Heart left ventricle (tissue), 13 donors: ENCODE results near the gene ZNF367.

Experiments
- POLR2A ChIP-seq, 2 donors: fragments of 450-650 bp; IDR thresholded peaks; one replicate each; pipeline ENCODE4 v1.6.1; 2017; ENCODE audit warnings: antibody characterized with exemption in 2 of 2, mild to moderate bottlenecking in 2 of 2, moderate library complexity in 2 of 2
- TF ChIP-seq, protein P1 (sequence below), 12 donors: fragments of 200-600 bp; sonication (generic) in 4 of 12; IDR thresholded peaks; one replicate each; pipeline versions ENCODE4 v1.5.0 to v1.8.0; 2018 to 2022; ENCODE audit warnings: antibody characterized with exemption in 12 of 12, mild to moderate bottlenecking in 5 of 12
- donor health status: ischemic (EF 13 %, LVEDD 7.1; RV severe dilation, severe dysfunction).
- donor health status: DM: no; HTN: yes; CAD: no.
- donor health status: DM: no; HTN: no; CAD: no.
- donor health status: ischemic (EF 25% LVEDD 6.9; RV normal size, moderate dysfunction).
- donor health status: ischemic (EF 25% LVEDD 5.7; RV mildly dilated, moderate dysfunction).
- donor health status: ischemic (EF 35%, LVEDD 5.7; RV mildly dilated, moderate dysfunction).
- donor health status: nonischemic (EF 11% LVEDD 7.7; RV severe dilation, severe dysfunction).
- donor health status: DM: yes; HTN: yes; CAD: no.
- donor health status: PGD.
- donor health status: ischemic (EF 29% LVEDD 5.4; RV normal size, mild dysfunction).
- donor health status: nonischemic (EF 23%, LVEDD 6.1; RV moderate dilation, normal function).

DNA sequence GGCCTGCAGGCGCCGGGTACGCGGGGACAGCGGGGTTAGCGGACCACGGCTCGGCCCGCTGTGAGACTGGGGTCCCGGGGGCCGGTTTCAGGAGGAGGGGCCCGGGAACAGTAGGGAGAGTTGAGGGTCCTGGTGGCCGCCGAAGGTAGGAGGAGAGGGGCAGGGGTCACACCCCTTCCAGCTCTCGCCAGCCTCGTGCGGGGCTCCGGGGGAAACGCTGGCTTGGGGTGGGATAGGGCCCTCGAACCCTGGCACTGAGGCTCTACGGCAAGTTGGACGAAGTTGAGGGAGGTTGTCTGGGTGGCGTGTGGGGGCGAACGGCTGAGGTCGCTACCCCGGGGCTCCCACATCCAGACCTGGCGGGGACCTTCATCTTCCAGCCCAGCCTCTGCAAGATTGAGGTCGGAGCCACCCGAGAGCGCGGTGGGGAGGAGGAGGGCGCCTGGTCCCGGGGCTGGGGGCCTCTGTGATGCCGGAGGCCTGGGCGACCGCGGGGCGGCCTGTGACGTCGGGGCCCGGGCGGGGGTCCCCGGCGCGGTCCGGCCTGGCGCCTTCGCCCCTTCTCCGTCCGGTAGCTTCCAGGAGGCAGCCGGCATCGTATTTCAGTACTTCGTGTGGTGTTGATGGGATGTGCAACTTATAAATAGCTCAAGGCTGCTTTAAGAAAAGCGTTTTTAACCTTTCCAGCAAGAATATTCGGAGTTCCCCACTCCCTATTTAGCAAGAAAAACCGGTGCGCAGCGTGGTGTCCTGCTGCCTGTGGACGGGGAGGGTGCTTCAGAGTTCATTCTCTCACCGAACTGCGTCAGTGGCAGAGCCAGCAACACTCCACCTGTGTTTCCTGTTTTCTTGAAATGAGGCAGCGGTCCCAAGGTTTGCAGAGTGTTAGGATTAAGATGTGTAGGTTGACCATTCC lies 32.7 kb upstream of the ZNF367 start:
- TF ChIP-seq, protein P1, sequence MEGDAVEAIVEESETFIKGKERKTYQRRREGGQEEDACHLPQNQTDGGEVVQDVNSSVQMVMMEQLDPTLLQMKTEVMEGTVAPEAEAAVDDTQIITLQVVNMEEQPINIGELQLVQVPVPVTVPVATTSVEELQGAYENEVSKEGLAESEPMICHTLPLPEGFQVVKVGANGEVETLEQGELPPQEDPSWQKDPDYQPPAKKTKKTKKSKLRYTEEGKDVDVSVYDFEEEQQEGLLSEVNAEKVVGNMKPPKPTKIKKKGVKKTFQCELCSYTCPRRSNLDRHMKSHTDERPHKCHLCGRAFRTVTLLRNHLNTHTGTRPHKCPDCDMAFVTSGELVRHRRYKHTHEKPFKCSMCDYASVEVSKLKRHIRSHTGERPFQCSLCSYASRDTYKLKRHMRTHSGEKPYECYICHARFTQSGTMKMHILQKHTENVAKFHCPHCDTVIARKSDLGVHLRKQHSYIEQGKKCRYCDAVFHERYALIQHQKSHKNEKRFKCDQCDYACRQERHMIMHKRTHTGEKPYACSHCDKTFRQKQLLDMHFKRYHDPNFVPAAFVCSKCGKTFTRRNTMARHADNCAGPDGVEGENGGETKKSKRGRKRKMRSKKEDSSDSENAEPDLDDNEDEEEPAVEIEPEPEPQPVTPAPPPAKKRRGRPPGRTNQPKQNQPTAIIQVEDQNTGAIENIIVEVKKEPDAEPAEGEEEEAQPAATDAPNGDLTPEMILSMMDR (IDR thresholded peaks at IDR 0.05): no peak
- TF ChIP-seq POLR2A (IDR thresholded peaks at IDR 0.05): no peak
